Keratinocyte (primary cell): ENCODE data around the gene PLEKHG5. TPM values are rescaled to one million over a fixed set of nuclear protein-coding genes. Genes with fewer than 3 reads are reported as not detected.
"Not testable (repeated sequence)": the region's sequence is repeated elsewhere in the genome, so short reads cannot be mapped to it uniquely, and the experiment has no call there.

Experiments
- DNase-seq: peaks from one replicate; pipeline ENCODE4 v3.0.0-alpha.2; 2011; ENCODE audit warnings: low read depth, missing footprints, low spot score
- FAIRE-seq: peaks from 2 replicates; lab custom pipeline; 2011; peaks lifted over from hg19 to GRCh38; lab: Jason Lieb, UNC
- H2AFZ ChIP-seq: 2 replicates; pipeline ENCODE4 v1.6.0; 2012; ENCODE audit warnings: low read length, control low read depth, inconsistent platforms; ENCODE audit not compliant: control insufficient read depth
- H3K27ac ChIP-seq: 2 replicates; pipeline ENCODE4 v1.5.1; 2011; ENCODE audit warnings: low read length; ENCODE audit not compliant: control insufficient read depth, insufficient read depth
- H3K27me3 ChIP-seq: 3 replicates; pipeline ENCODE4 v1.6.0; 2011; ENCODE audit warnings: low read length; ENCODE audit not compliant: control insufficient read depth, insufficient read depth; ENCODE audit errors: extremely low read depth
- H3K36me3 ChIP-seq, 2 experiments: 2 replicates in 1 of 2; 3 replicates in 1 of 2; pipeline ENCODE4 v1.5.1; 2011; ENCODE audit warnings: low read length in 2 of 2, mild to moderate bottlenecking in 1 of 2; ENCODE audit not compliant: control insufficient read depth in 2 of 2, insufficient read depth in 2 of 2; ENCODE audit errors: extremely low read depth in 1 of 2
- H3K4me1 ChIP-seq: 3 replicates; pipeline ENCODE4 v1.5.1; 2011; ENCODE audit warnings: low read length; ENCODE audit not compliant: control insufficient read depth, insufficient read depth; ENCODE audit errors: extremely low read depth
- H3K4me2 ChIP-seq: 3 replicates; pipeline ENCODE4 v1.6.0; 2011; ENCODE audit warnings: low read depth, low read length; ENCODE audit not compliant: control insufficient read depth, insufficient read depth; ENCODE audit errors: extremely low read depth
- H3K4me3 ChIP-seq, 3 experiments: fragments of 200-600 bp in 1 of 3; sonication (generic) in 1 of 3; 2 replicates in 2 of 3; 3 replicates in 1 of 3; pipeline ENCODE4 v1.5.1; 2011 to 2016; ENCODE audit warnings: low read length in 3 of 3, mild to moderate bottlenecking in 3 of 3, control low read depth in 2 of 3, inconsistent platforms in 1 of 3, low read depth in 1 of 3, mixed read lengths in 1 of 3, mixed run types in 1 of 3, moderate library complexity in 1 of 3; ENCODE audit not compliant: control insufficient read depth in 2 of 3, insufficient read depth in 2 of 3; ENCODE audit errors: extremely low read depth in 1 of 3
- H3K79me2 ChIP-seq: 2 replicates; pipeline ENCODE4 v1.6.0; 2012; ENCODE audit warnings: low read length; ENCODE audit not compliant: control insufficient read depth, insufficient read depth
- H3K9ac ChIP-seq: 3 replicates; pipeline ENCODE4 v1.6.0; 2011; ENCODE audit warnings: low read length; ENCODE audit not compliant: control insufficient read depth, insufficient read depth; ENCODE audit errors: extremely low read depth
- H3K9me1 ChIP-seq: 3 replicates; pipeline ENCODE4 v1.6.0; 2011; ENCODE audit warnings: low read length; ENCODE audit not compliant: control insufficient read depth, insufficient read depth; ENCODE audit errors: extremely low read depth
- H3K9me3 ChIP-seq: 2 replicates; pipeline ENCODE4 v1.5.1; 2012; ENCODE audit warnings: low read depth, low read length; ENCODE audit not compliant: control insufficient read depth
- H4K20me1 ChIP-seq: 3 replicates; pipeline ENCODE4 v1.6.0; 2011; ENCODE audit warnings: low read length; ENCODE audit not compliant: control insufficient read depth, insufficient read depth; ENCODE audit errors: extremely low read depth
- EZH2 ChIP-seq: IDR thresholded peaks from one replicate; pipeline ENCODE4 v1.6.1; 2012; ENCODE audit warnings: inconsistent platforms, mild to moderate bottlenecking, low read length, moderate library complexity
- dilution Hi-C: fragments of 300-500 bp; cut with MboI; formaldehyde crosslinking; loops from one replicate; pipeline ENCODE4 v1.7.0; 2020; ENCODE audit warnings: low sequenced_read_pairs; ENCODE audit not compliant: extremely low pct_ligation_motif_present
- polyA plus RNA-seq, 5 experiments: library from polyadenylated mRNA; depleted of rRNA in 3 of 5; stranded (reverse) in 3 of 5; stranded (forward) in 1 of 5; unstranded in 1 of 5; fragments of >200 nt; gene quantifications; 1 replicate in 1 of 5; 2 replicates in 3 of 5; 3 replicates in 1 of 5; pipeline versions ENCODE4 v1.2.1 to v1.2.3, GENCODE V29; 2011 to 2012; ENCODE audit warnings: missing spikeins in 2 of 5, low read depth in 1 of 5, low replicate concordance in 1 of 5
- TF ChIP-seq, protein P1 (sequence below), 3 experiments: IDR thresholded peaks in 1 of 3; conservative IDR thresholded peaks in 1 of 3; optimal IDR thresholded peaks in 1 of 3; 2 replicates in 2 of 3; 3 replicates in 1 of 3; pipeline versions ENCODE3 to v1.5.1; 2011; ENCODE audit warnings: low read length in 3 of 3, mild to moderate bottlenecking in 3 of 3, moderate library complexity in 2 of 3, control low read depth in 1 of 3, inconsistent platforms in 1 of 3; ENCODE audit not compliant: insufficient read depth in 2 of 3; ENCODE audit errors: extremely low read depth in 1 of 3

The PLEKHG5 gene
- polyA plus RNA-seq, 1 donor (not counting 4 experiments of a cell fraction or from before 2014, with no cell fraction given) = 11.8 TPM

- FAIRE-seq (no peak), DNase-seq (no peak)
- TF ChIP-seq, protein P1, sequence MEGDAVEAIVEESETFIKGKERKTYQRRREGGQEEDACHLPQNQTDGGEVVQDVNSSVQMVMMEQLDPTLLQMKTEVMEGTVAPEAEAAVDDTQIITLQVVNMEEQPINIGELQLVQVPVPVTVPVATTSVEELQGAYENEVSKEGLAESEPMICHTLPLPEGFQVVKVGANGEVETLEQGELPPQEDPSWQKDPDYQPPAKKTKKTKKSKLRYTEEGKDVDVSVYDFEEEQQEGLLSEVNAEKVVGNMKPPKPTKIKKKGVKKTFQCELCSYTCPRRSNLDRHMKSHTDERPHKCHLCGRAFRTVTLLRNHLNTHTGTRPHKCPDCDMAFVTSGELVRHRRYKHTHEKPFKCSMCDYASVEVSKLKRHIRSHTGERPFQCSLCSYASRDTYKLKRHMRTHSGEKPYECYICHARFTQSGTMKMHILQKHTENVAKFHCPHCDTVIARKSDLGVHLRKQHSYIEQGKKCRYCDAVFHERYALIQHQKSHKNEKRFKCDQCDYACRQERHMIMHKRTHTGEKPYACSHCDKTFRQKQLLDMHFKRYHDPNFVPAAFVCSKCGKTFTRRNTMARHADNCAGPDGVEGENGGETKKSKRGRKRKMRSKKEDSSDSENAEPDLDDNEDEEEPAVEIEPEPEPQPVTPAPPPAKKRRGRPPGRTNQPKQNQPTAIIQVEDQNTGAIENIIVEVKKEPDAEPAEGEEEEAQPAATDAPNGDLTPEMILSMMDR (optimal IDR thresholded peaks at IDR 0.05 in 1 of 3, IDR thresholded peaks at IDR 0.05 in 1 of 3, conservative IDR thresholded peaks at IDR 0.05 in 1 of 3; ENCODE audit: extremely low read depth in 1 of 3, insufficient read depth in 2 of 3, low read length in 3 of 3) = peak in 1 of 3 experiments; percentile 15
- no peak for TF ChIP-seq EZH2
- Histone ChIP-seq H3K36me3 (no peaks in the 10 kb centered on the region), H3K4me3 (no peak overlapping the region), H3K4me1 (no peaks in the 10 kb centered on the region), H3K9ac (no peak overlapping the region), H2AFZ (peak overlapping the region; percentile 19), H3K27ac (no peak overlapping the region), H4K20me1 (no peaks in the 10 kb centered on the region), H3K27me3 (peaks cover 37% of the 10 kb centered on the region), H3K4me2 (peak overlapping the region; percentile 22), H3K9me3 (no peaks in the 10 kb centered on the region), H3K79me2 (no peaks in the 10 kb centered on the region), H3K9me1 (no peaks in the 10 kb centered on the region)
- dilution Hi-C loops = no loop called here
Observed at GRCh38 chr1:6454856-6455751, 36.4 kb downstream of the PLEKHG5 start.

DNA sequence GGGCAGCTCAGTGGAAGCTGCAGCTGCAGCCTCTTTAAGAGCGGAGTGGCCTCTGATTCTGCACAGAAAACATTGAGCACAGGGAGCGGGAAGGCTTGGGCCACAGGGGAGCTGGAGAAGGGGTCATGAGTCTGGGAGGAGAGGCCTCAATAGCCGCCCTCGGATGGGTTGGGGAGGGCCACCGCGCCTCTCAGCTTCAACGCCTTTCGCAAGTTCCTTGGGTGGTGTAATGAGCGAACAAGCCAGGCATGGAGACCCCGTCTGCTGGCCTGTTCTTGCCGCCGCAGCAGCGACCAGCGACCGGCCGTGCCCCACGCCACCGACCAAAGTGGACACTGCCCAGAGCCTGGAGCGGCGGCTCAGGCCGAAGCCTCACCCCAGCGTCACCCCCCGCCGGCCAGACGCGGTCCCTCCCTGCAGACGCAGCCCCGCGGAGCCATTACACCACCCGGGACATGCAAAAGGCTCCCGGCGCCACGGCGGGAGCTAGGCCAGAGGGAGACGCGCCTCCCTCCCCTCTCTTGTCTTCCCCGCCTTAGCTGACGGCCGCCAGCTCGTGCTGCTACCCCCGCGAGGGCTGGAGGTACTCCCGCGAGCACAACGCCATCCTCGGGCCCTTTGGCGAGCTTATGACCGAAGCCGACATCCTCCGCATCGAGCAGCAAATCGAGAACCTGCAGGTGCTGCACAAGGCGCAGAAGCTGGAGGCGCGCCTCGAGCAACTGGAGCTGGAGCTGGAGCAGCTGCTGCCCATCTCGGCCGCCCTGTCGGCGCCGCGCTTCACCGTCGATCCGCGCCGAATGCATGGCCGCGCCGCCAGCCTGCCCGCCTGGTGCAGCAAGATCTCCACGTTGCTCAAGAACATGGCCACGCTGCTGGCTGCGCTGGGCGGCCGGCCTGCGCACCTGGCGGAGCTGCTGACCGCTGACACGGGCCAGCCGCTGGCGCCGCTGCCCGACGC is 37.3 kb downstream of the PLEKHG5 start:
- dilution Hi-C loops, H3K9ac ChIP-seq, H3K9me3 ChIP-seq, DNase-seq, H3K36me3 ChIP-seq, FAIRE-seq, H3K4me1 ChIP-seq, H2AFZ ChIP-seq, H3K27ac ChIP-seq, H4K20me1 ChIP-seq, H3K79me2 ChIP-seq, H3K9me1 ChIP-seq, H3K4me3 ChIP-seq: not testable (repeated sequence)
- Histone ChIP-seq H3K4me2 (peak overlapping the region; percentile 22), H3K27me3 (peaks cover 47% of the 10 kb centered on the region)
- TF ChIP-seq EZH2 = peak; percentile 86
